Measurements from ENCODE around the gene SYT7. TPM values are rescaled to one million over a fixed set of nuclear protein-coding genes. Genes with fewer than 3 reads are reported as not detected.

SYT7 gene
- polyA plus RNA-seq, 1 donor (not counting 4 experiments of a cell fraction or from before 2014, with no cell fraction given), result 2.6 TPM

DNA sequence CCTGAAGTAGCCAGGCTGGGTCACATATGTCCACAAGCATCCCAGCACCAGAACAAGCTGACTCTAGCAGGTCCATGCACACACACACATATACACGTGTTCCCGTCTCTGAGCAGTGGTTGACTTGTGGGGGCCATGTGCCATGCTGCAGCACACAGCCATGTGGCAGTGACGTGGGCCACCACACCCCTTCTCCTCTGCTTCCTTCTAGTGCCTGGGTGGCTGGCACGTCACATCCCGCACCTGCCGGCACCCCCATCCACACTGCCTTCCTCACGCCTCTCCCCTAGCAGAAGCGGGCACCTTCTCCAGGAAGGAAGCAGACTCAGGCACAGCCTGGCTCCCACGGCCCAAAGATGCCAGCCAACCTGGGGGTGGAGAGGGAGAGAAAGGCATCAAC lies 9.5 kb downstream of the SYT7 start:
- Histone ChIP-seq H3K9me3 (ENCODE audit: control insufficient read depth, low read depth, low read length) (no peaks in the 10 kb centered on the region), H3K4me3 (ENCODE audit: control insufficient read depth in 2 of 3, extremely low read depth in 1 of 3, insufficient read depth in 2 of 3, low read depth in 1 of 3, low read length in 3 of 3) (no peak overlapping the region), H4K20me1 (ENCODE audit: control insufficient read depth, extremely low read depth, insufficient read depth, low read length) (peaks cover 7% of the 10 kb centered on the region), H3K27ac (ENCODE audit: control insufficient read depth, insufficient read depth, low read length) (no peak overlapping the region), H3K79me2 (ENCODE audit: control insufficient read depth, insufficient read depth, low read length) (no peaks in the 10 kb centered on the region), H3K36me3 (ENCODE audit: control insufficient read depth in 2 of 2, extremely low read depth in 1 of 2, insufficient read depth in 2 of 2, low read length in 2 of 2) (no peaks in the 10 kb centered on the region), H3K4me2 (ENCODE audit: control insufficient read depth, extremely low read depth, insufficient read depth, low read depth, low read length) (no peak overlapping the region), H3K27me3 (ENCODE audit: control insufficient read depth, extremely low read depth, insufficient read depth, low read length) (peaks cover 39% of the 10 kb centered on the region), H3K9me1 (ENCODE audit: control insufficient read depth, extremely low read depth, insufficient read depth, low read length) (no peaks in the 10 kb centered on the region), H3K9ac (ENCODE audit: control insufficient read depth, extremely low read depth, insufficient read depth, low read length) (no peak overlapping the region), H2AFZ (ENCODE audit: control insufficient read depth, low read length) (no peak overlapping the region), H3K4me1 (ENCODE audit: control insufficient read depth, extremely low read depth, insufficient read depth, low read length) (no peaks in the 10 kb centered on the region)
- dilution Hi-C loops (cut with MboI; ENCODE audit: extremely low pct_ligation_motif_present, low sequenced_read_pairs), result no loop called here
- TF ChIP-seq CTCF (optimal IDR thresholded peaks at IDR 0.05 in 1 of 3, IDR thresholded peaks at IDR 0.05 in 1 of 3, conservative IDR thresholded peaks at IDR 0.05 in 1 of 3; ENCODE audit: extremely low read depth in 1 of 3, insufficient read depth in 2 of 3, low read length in 3 of 3), result no peak
- TF ChIP-seq EZH2 (IDR thresholded peaks at IDR 0.05; ENCODE audit: low read length), result no peak
- FAIRE-seq (no peak), DNase-seq (ENCODE audit: low read depth, low spot score) (no peak)

GRCh38 chr11:61569701-61570100 lies 11.2 kb downstream of the SYT7 start:
- dilution Hi-C loops (cut with MboI; ENCODE audit: extremely low pct_ligation_motif_present, low sequenced_read_pairs), result no loop called here
- Histone ChIP-seq H3K4me3 (ENCODE audit: control insufficient read depth in 2 of 3, extremely low read depth in 1 of 3, insufficient read depth in 2 of 3, low read depth in 1 of 3, low read length in 3 of 3) (no peak overlapping the region), H3K9ac (ENCODE audit: control insufficient read depth, extremely low read depth, insufficient read depth, low read length) (no peak overlapping the region), H3K27me3 (ENCODE audit: control insufficient read depth, extremely low read depth, insufficient read depth, low read length) (peaks cover 39% of the 10 kb centered on the region), H3K9me3 (ENCODE audit: control insufficient read depth, low read depth, low read length) (no peaks in the 10 kb centered on the region), H3K4me1 (ENCODE audit: control insufficient read depth, extremely low read depth, insufficient read depth, low read length) (no peaks in the 10 kb centered on the region), H2AFZ (ENCODE audit: control insufficient read depth, low read length) (no peak overlapping the region), H3K36me3 (ENCODE audit: control insufficient read depth in 2 of 2, extremely low read depth in 1 of 2, insufficient read depth in 2 of 2, low read length in 2 of 2) (no peaks in the 10 kb centered on the region), H4K20me1 (ENCODE audit: control insufficient read depth, extremely low read depth, insufficient read depth, low read length) (peaks cover 7% of the 10 kb centered on the region), H3K27ac (ENCODE audit: control insufficient read depth, insufficient read depth, low read length) (no peak overlapping the region), H3K4me2 (ENCODE audit: control insufficient read depth, extremely low read depth, insufficient read depth, low read depth, low read length) (no peak overlapping the region), H3K9me1 (ENCODE audit: control insufficient read depth, extremely low read depth, insufficient read depth, low read length) (no peaks in the 10 kb centered on the region), H3K79me2 (ENCODE audit: control insufficient read depth, insufficient read depth, low read length) (no peaks in the 10 kb centered on the region)
- TF ChIP-seq EZH2 (IDR thresholded peaks at IDR 0.05; ENCODE audit: low read length) (no peak), CTCF (optimal IDR thresholded peaks at IDR 0.05 in 1 of 3, IDR thresholded peaks at IDR 0.05 in 1 of 3, conservative IDR thresholded peaks at IDR 0.05 in 1 of 3; ENCODE audit: extremely low read depth in 1 of 3, insufficient read depth in 2 of 3, low read length in 3 of 3) (no peak)
- FAIRE-seq (no peak), DNase-seq (ENCODE audit: low read depth, low spot score) (no peak)
